HG02884 (cell line): ENCODE measurements around the gene PRSS1.
A peak's percentile ranks its signal among the peaks of the same experiment; 100 is the strongest.
"Not testable (repeated sequence)": the region's sequence is repeated elsewhere in the genome, so short reads cannot be mapped to it uniquely, and the experiment has no call there.

Experiments
- ATAC-seq: cut with Tn5 transposase; IDR thresholded peaks from one replicate; pipeline ENCODE4 v1.9.1; 2021; ENCODE audit warnings: mild to moderate bottlenecking, moderate library complexity; ENCODE audit not compliant: unreplicated experiment

Gene PRSS1

GRCh38 chr7:142772051-142772450, 22.8 kb downstream of the PRSS1 start:
- ATAC-seq = no peak

- ATAC-seq = no peak
These were observed 23.4 kb downstream of the PRSS1 start for GRCh38 chr7:142772673-142773072.

- no peak for ATAC-seq
These were observed 24.0 kb downstream of the PRSS1 start for GRCh38 chr7:142773230-142773629.

- ATAC-seq = no peak
These were observed 24.9 kb downstream of the PRSS1 start for GRCh38 chr7:142773937-142774744.

- no peak for ATAC-seq
These were observed 25.6 kb downstream of the PRSS1 start for GRCh38 chr7:142774826-142775225.

GRCh38 chr7:142775351-142776115, 26.3 kb downstream of the PRSS1 start:
- not testable (repeated sequence) for ATAC-seq

- ATAC-seq = no peak
These were observed 27.1 kb downstream of the PRSS1 start for GRCh38 chr7:142776206-142776844.

GRCh38 chr7:142776845-142777225, 27.6 kb downstream of the PRSS1 start:
- not testable (repeated sequence) for ATAC-seq

- no peak for ATAC-seq
These were observed 28.0 kb downstream of the PRSS1 start for GRCh38 chr7:142777318-142777717.

- ATAC-seq = peak; percentile 81
These were observed 33.9 kb downstream of the PRSS1 start for GRCh38 chr7:142782922-142783900.

GRCh38 chr7:142784096-142784495, 34.8 kb downstream of the PRSS1 start:
- no peak for ATAC-seq

- no peak for ATAC-seq
These were observed 35.4 kb downstream of the PRSS1 start for GRCh38 chr7:142784716-142785115.

GRCh38 chr7:142785841-142786250, 36.6 kb downstream of the PRSS1 start:
- ATAC-seq = no peak

- ATAC-seq = no peak
These were observed 37.9 kb downstream of the PRSS1 start for GRCh38 chr7:142787034-142787768.

GRCh38 chr7:142787783-142788182, 38.5 kb downstream of the PRSS1 start:
- no peak for ATAC-seq

- ATAC-seq = no peak
These were observed 39.3 kb downstream of the PRSS1 start for GRCh38 chr7:142788303-142789289.

GRCh38 chr7:142789441-142789840, 40.2 kb downstream of the PRSS1 start:
- no peak for ATAC-seq

GRCh38 chr7:142790056-142790455, 40.8 kb downstream of the PRSS1 start:
- no peak for ATAC-seq

GRCh38 chr7:142790555-142790954, 41.3 kb downstream of the PRSS1 start:
- ATAC-seq = no peak
